Measurements from ENCODE around the gene MERTK. TPM values are rescaled to one million over a fixed set of nuclear protein-coding genes. Genes with fewer than 3 reads are reported as not detected.

The MERTK gene
- total and polyA plus RNA-seq, 2 experiments from 2014 or later: under 0.01 TPM; not detected in 1

DNA sequence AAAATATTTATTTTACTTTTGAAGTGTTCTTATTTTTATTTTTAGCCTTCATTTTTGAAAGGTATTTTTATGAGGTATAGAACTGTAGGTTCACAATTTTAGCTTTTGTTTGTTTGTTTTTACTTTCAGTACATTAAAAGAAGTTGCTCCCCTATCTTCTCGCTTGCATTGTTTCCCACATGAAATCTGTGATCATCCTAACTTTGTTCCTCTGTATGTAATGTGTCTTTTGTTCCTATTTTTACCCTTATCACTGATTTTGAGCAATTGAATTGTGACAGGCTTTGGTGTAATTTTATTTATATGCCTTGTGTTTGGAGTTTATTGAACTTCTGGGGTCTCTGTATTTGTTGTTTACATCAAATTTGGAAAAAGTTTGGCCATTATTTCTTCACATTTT is 78.8 kb downstream of the MERTK start:
- in situ Hi-C loops (cut with MboI): no loop called here
- no peak for DNase-seq
- H3K4me2 ChIP-seq (ENCODE audit: unreplicated experiment): no peak overlapping the region
- peaks cover 15% of the 10 kb centered on the region for H3K4me1 ChIP-seq (ENCODE audit: insufficient read depth)
- no peak overlapping the region for H3K9ac ChIP-seq
- no peak overlapping the region for H2AFZ ChIP-seq
- 89 to 94% methylated on average over 1 of the region's 1 CpG for WGBS, 2 experiments (ENCODE audit: low coverage in 1 of 2, low lambda C conversion rate in 2 of 2, missing lambda C conversion rate in 2 of 2)
- no peak overlapping the region for H3K4me3 ChIP-seq
- H4K20me1 ChIP-seq (ENCODE audit: insufficient read depth): no peaks in the 10 kb centered on the region
- H3K9me2 ChIP-seq (ENCODE audit: insufficient read depth): no peaks in the 10 kb centered on the region
- no peaks in the 10 kb centered on the region for H3K79me2 ChIP-seq (ENCODE audit: insufficient read depth)
- peaks cover 33% of the 10 kb centered on the region for H3K27me3 ChIP-seq (replicated peaks; ENCODE audit: insufficient read depth)
- no peaks in the 10 kb centered on the region for H3K36me3 ChIP-seq (ENCODE audit: low read depth)
- no peak for TF ChIP-seq EZH2 (IDR thresholded peaks at IDR 0.05; ENCODE audit: insufficient read depth, poor library complexity, severe bottlenecking)
- TF ChIP-seq EZH2phosphoT487 (IDR thresholded peaks at IDR 0.05; ENCODE audit: insufficient read depth, low read depth): no peak
- H3K27ac ChIP-seq: no peak overlapping the region
- no peaks in the 10 kb centered on the region for H3K9me3 ChIP-seq (ENCODE audit: low read depth)
- peaks cover 4% of the 10 kb centered on the region; the same call in 1 of the 2 replicates for H3F3A ChIP-seq (ENCODE audit: insufficient read depth)

DNA sequence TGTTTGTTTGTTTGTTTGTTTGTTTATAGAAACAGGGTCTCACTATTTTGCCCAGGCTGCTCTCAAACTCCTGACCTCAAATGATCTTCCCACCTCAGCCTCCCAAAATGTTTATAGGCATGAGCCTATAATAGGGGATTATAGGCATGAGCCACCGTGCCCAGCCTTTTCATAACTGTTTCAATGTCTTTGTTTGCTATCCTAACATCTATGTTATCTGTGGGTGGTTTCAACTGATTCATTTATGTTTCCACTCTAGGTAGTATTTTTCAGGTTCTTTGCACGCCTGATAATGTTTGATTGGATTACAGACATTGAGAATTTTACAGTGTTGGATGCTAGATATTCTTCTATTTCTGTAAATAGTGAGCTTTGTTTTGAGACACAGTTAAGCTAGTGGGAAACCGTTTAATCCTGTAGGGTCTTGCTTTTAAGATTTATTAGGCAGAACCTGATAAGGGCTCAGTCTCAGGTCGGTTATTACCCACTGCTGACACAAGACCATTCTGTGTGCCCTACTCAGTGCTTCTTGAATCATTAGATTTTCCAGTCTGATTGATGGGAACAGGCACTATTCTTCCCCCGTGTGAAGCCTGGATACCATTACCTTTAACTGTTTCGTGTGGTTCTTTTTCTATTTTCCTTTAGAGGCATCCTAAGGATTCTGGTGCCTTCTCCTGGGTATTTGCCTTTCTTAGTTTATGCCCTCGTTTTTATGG is 80.2 kb downstream of the MERTK start:
- Histone ChIP-seq H3K36me3 (ENCODE audit: low read depth) (no peaks in the 10 kb centered on the region), H3K27ac (no peak overlapping the region), H2AFZ (no peak overlapping the region), H3K9ac (no peak overlapping the region), H4K20me1 (ENCODE audit: insufficient read depth) (no peaks in the 10 kb centered on the region), H3K4me3 (no peak overlapping the region), H3K27me3 (replicated peaks; ENCODE audit: insufficient read depth) (peaks cover 45% of the 10 kb centered on the region), H3K4me2 (ENCODE audit: unreplicated experiment) (no peak overlapping the region), H3K9me3 (ENCODE audit: low read depth) (no peaks in the 10 kb centered on the region), H3K9me2 (ENCODE audit: insufficient read depth) (no peaks in the 10 kb centered on the region), H3K4me1 (ENCODE audit: insufficient read depth) (peaks cover 5% of the 10 kb centered on the region), H3F3A (ENCODE audit: insufficient read depth) (peaks cover 4% of the 10 kb centered on the region; the same call in 1 of the 2 replicates), H3K79me2 (ENCODE audit: insufficient read depth) (no peaks in the 10 kb centered on the region)
- in situ Hi-C loops (cut with MboI): no loop called here
- TF ChIP-seq EZH2phosphoT487 (IDR thresholded peaks at IDR 0.05; ENCODE audit: insufficient read depth, low read depth) (no peak), EZH2 (IDR thresholded peaks at IDR 0.05; ENCODE audit: insufficient read depth, poor library complexity, severe bottlenecking) (no peak)
- WGBS, 2 experiments (ENCODE audit: low coverage in 1 of 2, low lambda C conversion rate in 2 of 2, missing lambda C conversion rate in 2 of 2): 49 to 51% methylated on average over 7 of the region's 7 CpGs
- DNase-seq: no peak

DNA sequence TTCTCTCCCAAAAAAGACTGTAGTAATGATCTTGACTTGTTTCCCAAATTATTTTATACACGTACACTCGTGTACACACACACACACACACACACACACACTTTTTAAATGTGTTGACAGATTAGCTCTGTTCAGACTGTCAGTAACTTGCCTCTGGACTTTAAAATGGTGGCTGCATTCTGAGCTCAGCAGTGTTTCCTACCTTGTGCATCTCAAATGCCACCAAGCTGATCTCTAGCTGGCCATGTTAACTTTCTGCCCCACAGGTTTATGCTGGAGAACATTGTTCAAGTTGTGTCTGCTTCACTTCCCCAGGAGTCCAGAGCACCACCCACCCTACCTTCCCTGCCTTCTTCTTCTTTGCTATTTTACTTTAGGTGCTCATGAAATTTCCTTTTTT is 83.3 kb downstream of the MERTK start:
- Histone ChIP-seq H3K27me3 (replicated peaks; ENCODE audit: insufficient read depth) (peaks cover 57% of the 10 kb centered on the region), H3K4me3 (no peak overlapping the region), H3K4me2 (ENCODE audit: unreplicated experiment) (no peak overlapping the region), H4K20me1 (ENCODE audit: insufficient read depth) (no peaks in the 10 kb centered on the region), H2AFZ (no peak overlapping the region), H3K9me3 (ENCODE audit: low read depth) (no peaks in the 10 kb centered on the region), H3K36me3 (ENCODE audit: low read depth) (no peaks in the 10 kb centered on the region), H3K9ac (no peak overlapping the region), H3K4me1 (ENCODE audit: insufficient read depth) (no peaks in the 10 kb centered on the region), H3K9me2 (ENCODE audit: insufficient read depth) (no peaks in the 10 kb centered on the region), H3F3A (ENCODE audit: insufficient read depth) (no peaks in the 10 kb centered on the region), H3K27ac (no peak overlapping the region), H3K79me2 (ENCODE audit: insufficient read depth) (no peaks in the 10 kb centered on the region)
- DNase-seq: no peak
- in situ Hi-C loops (cut with MboI): no loop called here
- TF ChIP-seq EZH2 (IDR thresholded peaks at IDR 0.05; ENCODE audit: insufficient read depth, poor library complexity, severe bottlenecking) (no peak), EZH2phosphoT487 (IDR thresholded peaks at IDR 0.05; ENCODE audit: insufficient read depth, low read depth) (no peak)
- 64 to 74% methylated on average over 2 of the region's 2 CpGs for WGBS, 2 experiments (ENCODE audit: low coverage in 1 of 2, low lambda C conversion rate in 2 of 2, missing lambda C conversion rate in 2 of 2)

DNA sequence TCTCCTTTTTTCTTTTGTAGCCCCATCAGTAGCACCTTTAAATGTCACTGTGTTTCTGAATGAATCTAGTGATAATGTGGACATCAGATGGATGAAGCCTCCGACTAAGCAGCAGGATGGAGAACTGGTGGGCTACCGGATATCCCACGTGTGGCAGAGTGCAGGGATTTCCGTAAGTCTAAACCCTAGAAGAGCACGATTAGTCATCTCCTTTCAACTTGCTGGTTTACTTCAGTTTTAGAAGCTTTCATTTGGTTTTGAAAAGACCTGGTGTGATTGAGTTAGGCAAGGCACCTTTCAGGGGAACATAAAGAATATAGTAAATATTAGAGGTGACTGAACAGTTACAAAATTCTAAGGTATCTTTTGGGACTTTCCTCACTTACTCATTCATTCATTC is 84.4 kb downstream of the MERTK start:
- Histone ChIP-seq H3K9ac (no peak overlapping the region), H4K20me1 (ENCODE audit: insufficient read depth) (no peaks in the 10 kb centered on the region), H3K36me3 (ENCODE audit: low read depth) (no peaks in the 10 kb centered on the region), H3K27ac (no peak overlapping the region), H3K4me3 (no peak overlapping the region), H3K9me3 (ENCODE audit: low read depth) (no peaks in the 10 kb centered on the region), H3K79me2 (ENCODE audit: insufficient read depth) (no peaks in the 10 kb centered on the region), H3K4me2 (ENCODE audit: unreplicated experiment) (no peak overlapping the region), H3K27me3 (replicated peaks; ENCODE audit: insufficient read depth) (peaks cover 65% of the 10 kb centered on the region), H3K4me1 (ENCODE audit: insufficient read depth) (no peaks in the 10 kb centered on the region), H3F3A (ENCODE audit: insufficient read depth) (no peaks in the 10 kb centered on the region), H3K9me2 (ENCODE audit: insufficient read depth) (no peaks in the 10 kb centered on the region), H2AFZ (no peak overlapping the region)
- TF ChIP-seq EZH2phosphoT487 (IDR thresholded peaks at IDR 0.05; ENCODE audit: insufficient read depth, low read depth): no peak
- TF ChIP-seq EZH2 (IDR thresholded peaks at IDR 0.05; ENCODE audit: insufficient read depth, poor library complexity, severe bottlenecking): no peak
- DNase-seq: no peak
- whole genome bisulfite sequencing, 2 experiments (ENCODE audit: low coverage in 1 of 2, low lambda C conversion rate in 2 of 2, missing lambda C conversion rate in 2 of 2): 80 to 82% methylated on average over 5 of the region's 5 CpGs
- in situ Hi-C loops (cut with MboI): no loop called here

Measured in GM23248 (cell line).